HUES64 (cell line): ENCODE data around the gene DENR. TPM values are rescaled to one million over a fixed set of nuclear protein-coding genes. Genes with fewer than 3 reads are reported as not detected.
"Not testable (repeated sequence)": the region's sequence is repeated elsewhere in the genome, so short reads cannot be mapped to it uniquely, and the experiment has no call there.

Experiments
- H3K27ac ChIP-seq: 2 replicates; pipeline ENCODE4 v1.7.0; 2013; ENCODE audit warnings: low read depth, low read length, inconsistent platforms
- H3K27me3 ChIP-seq: 2 replicates; pipeline ENCODE4 v1.6.1; 2013; ENCODE audit warnings: mild to moderate bottlenecking, low read length; ENCODE audit not compliant: insufficient read depth
- H3K36me3 ChIP-seq: 2 replicates; pipeline ENCODE4 v1.6.1; 2013; ENCODE audit warnings: mild to moderate bottlenecking, low read length; ENCODE audit not compliant: insufficient read depth
- H3K4me1 ChIP-seq: 2 replicates; pipeline ENCODE4 v1.6.1; 2013; ENCODE audit warnings: mild to moderate bottlenecking, low read length, moderate library complexity; ENCODE audit not compliant: insufficient read depth
- H3K4me3 ChIP-seq: 2 replicates; pipeline ENCODE4 v1.5.1; 2013; ENCODE audit warnings: mild to moderate bottlenecking, low read length, moderate library complexity
- H3K9ac ChIP-seq: 2 replicates; pipeline ENCODE4 v1.6.1; 2013; ENCODE audit warnings: mild to moderate bottlenecking, low read depth, low read length
- H3K9me3 ChIP-seq: 2 replicates; pipeline ENCODE4 v1.6.1; 2013; ENCODE audit warnings: low read depth, low read length; ENCODE audit not compliant: insufficient read depth
- WGBS: fragments of 150-250, 120-280 bp; methylation state at CpG from one replicate; pipeline ENCODE4 v1.1.7; 2013; ENCODE audit warnings: missing lambda C conversion rate; 5-methylcytosine and 5-hydroxymethylcytosine counted together
- polyA plus RNA-seq, 2 experiments: library from polyadenylated mRNA; stranded (reverse); fragments of 50-300 nt; gene quantifications; one replicate each; pipeline ENCODE4 v1.2.3, GENCODE V29; 2013

The DENR gene, protein sequence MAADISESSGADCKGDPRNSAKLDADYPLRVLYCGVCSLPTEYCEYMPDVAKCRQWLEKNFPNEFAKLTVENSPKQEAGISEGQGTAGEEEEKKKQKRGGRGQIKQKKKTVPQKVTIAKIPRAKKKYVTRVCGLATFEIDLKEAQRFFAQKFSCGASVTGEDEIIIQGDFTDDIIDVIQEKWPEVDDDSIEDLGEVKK
- polyA plus RNA-seq (2013, experiment 1 of 2): 63.2 TPM
- polyA plus RNA-seq (2013, experiment 2 of 2): 59.1 TPM

GRCh38 chr12:122752464-122753318 is at the start of gene DENR:
Gene DENR (plus strand): TSS chr12:122752824. CDS start chr12:122753702, 878 bp downstream.
- H3K4me3 ChIP-seq: peak within 1 kb of the TSS; percentile 95
- H3K9me3 ChIP-seq: no peaks in the 10 kb centered on the region
- H3K27ac ChIP-seq: peak within 1 kb of the TSS; percentile 89
- H3K9ac ChIP-seq: peak within 1 kb of the TSS; percentile 97
- H3K4me1 ChIP-seq: peaks cover 11% of the 10 kb centered on the region; the same call in 1 of the 2 replicates
- peaks cover 41% of the 10 kb centered on the region for H3K36me3 ChIP-seq
- WGBS: under 1% methylated on average over 73 of the region's 73 CpGs
- no peaks in the 10 kb centered on the region for H3K27me3 ChIP-seq

DNA sequence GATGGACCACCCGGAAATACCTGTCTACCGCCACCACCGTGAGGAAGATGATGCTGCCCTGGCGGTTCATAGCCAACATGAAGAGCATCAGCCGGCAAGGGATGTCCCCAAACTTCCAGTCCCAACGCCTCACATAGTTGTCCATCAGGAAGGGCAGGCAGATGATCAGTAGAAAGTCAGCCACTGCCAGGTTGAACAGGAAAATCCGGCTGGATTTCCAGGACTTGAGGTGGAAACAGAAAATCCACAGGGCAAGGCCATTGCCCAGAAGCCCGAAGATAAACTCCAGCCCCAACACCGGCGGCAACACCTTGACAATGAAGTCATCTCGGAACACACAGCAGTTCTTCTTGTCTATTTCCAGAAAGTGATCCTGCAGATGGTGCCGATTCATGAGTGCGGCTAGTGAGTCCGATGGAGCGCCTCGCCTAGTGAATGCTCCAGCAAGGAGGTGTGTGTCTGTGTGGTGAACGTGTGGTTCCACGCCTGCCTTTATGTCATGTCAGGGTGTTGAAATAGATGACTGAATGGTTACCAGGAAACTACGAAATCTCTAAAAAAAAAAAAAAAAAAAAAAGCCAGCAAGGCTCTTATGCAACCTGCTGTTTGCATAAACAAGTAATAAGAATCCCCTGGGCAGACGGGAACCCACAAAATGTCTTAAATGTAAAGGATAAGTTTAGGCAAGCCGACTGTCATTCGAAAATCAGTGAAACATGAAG is 49.6 kb upstream of the DENR start, which contains the start of gene HCAR2:
HCAR2 (minus strand) TSS at position 468 of the 722 bp plus-strand sequence; CDS start at position 394, 74 bp downstream.
- H3K27me3 ChIP-seq, H3K4me1 ChIP-seq, H3K4me3 ChIP-seq, H3K9me3 ChIP-seq, H3K36me3 ChIP-seq, H3K27ac ChIP-seq, H3K9ac ChIP-seq: not testable (repeated sequence)
- 95% methylated on average over 21 of the region's 22 CpGs for WGBS

GRCh38 chr12:122703841-122704240 is 48.8 kb upstream of the DENR start:
- H3K9me3 ChIP-seq, H3K4me1 ChIP-seq, H3K9ac ChIP-seq, H3K36me3 ChIP-seq, H3K27ac ChIP-seq, H3K4me3 ChIP-seq, H3K27me3 ChIP-seq: not testable (repeated sequence)
- 100% methylated on average over 1 of the region's 3 CpGs for WGBS

- not testable (repeated sequence) for H3K27ac ChIP-seq, H3K4me1 ChIP-seq, H3K27me3 ChIP-seq, H3K4me3 ChIP-seq, H3K9me3 ChIP-seq, H3K9ac ChIP-seq, H3K36me3 ChIP-seq
- WGBS: no CpG with 5 or more reads among the region's 3 CpGs
Measured at GRCh38 chr12:122709287-122709686, 43.3 kb upstream of the DENR start.

DNA sequence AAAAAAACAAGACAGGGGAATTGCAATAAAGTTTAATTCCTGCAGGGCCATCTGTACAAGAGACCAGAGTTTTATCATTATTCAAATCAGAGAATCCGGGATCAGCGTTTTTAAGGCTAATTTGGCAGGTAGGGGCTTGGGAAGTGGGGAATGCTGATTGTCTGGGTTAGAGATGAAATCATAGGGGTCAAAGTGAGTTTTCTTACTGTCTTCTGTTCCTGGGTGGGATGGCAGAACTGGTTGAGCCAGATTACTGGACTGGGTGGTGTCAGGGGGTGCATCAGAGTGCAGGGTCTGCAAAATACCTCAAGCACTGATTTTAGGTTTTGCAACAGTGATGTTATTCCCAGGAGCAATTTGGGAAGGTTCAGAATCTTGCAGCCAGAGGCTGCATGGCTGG is 42.3 kb upstream of the DENR start:
- H3K9ac ChIP-seq, H3K4me3 ChIP-seq, H3K9me3 ChIP-seq, H3K4me1 ChIP-seq, H3K27me3 ChIP-seq, H3K36me3 ChIP-seq, H3K27ac ChIP-seq: not testable (repeated sequence)
- WGBS: 94% methylated on average over 2 of the region's 2 CpGs

DNA sequence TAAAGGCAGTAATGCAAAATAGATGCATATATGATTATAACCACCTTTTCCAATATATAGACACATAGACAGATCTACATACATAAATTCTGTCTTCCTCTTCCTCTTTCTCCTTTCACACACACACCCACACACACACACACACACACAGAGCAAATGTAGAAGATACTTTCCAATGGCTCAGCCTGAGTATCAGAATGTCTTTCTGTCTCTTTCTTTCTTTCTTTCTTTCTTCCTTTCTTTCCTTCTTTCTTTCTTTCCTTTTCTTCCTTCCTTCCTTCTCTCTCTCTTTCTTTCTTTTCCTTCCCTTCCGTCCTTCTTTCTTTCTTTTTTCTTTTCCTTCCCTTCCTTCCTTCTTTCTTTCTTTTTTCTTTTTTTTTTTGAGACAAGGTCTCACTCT is 41.4 kb upstream of the DENR start:
- 82% methylated on average over 1 of the region's 1 CpG for WGBS
- H3K9ac ChIP-seq, H3K36me3 ChIP-seq, H3K27me3 ChIP-seq, H3K4me3 ChIP-seq, H3K4me1 ChIP-seq, H3K27ac ChIP-seq, H3K9me3 ChIP-seq: not testable (repeated sequence)

GRCh38 chr12:122713491-122714188 is 39.0 kb upstream of the DENR start:
- WGBS: 89% methylated on average over 3 of the region's 10 CpGs
- not testable (repeated sequence) for H3K4me1 ChIP-seq, H3K4me3 ChIP-seq

GRCh38 chr12:122715211-122715610 is 37.4 kb upstream of the DENR start:
- 96% methylated on average over 6 of the region's 6 CpGs for WGBS

More at GRCh38 chr12:122713491-122714188, 39.0 kb upstream of the DENR start:
- H3K27ac ChIP-seq, H3K9me3 ChIP-seq, H3K27me3 ChIP-seq, H3K9ac ChIP-seq, H3K36me3 ChIP-seq: not testable (repeated sequence)

DNA sequence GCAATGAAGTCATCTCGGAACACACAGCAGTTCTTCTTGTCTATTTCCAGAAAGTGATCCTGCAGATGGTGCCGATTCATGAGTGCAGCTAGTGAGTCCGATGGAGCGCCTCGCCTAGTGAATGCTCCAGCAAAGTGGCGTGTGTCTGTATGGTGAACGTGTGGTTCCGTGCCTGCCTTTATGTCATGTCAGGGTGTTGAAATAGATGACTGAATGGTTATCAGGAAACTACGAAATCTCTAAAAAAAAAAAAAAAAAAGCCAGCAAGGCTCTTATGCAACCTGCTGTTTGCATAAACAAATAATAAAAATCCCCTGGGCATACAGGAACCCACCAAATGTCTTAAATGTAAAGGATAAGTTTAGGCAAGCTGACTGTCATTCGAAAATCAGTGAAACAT is 36.0 kb upstream of the DENR start, which contains the start of gene HCAR3:
HCAR3 (minus strand) TSS at position 154 of the 400 bp plus-strand sequence; CDS start at position 80, 74 bp downstream.
- not testable (repeated sequence) for H3K4me1 ChIP-seq, H3K4me3 ChIP-seq, H3K9ac ChIP-seq, H3K27me3 ChIP-seq, H3K36me3 ChIP-seq, H3K9me3 ChIP-seq, H3K27ac ChIP-seq
- 95% methylated on average over 8 of the region's 10 CpGs for WGBS

More at GRCh38 chr12:122715211-122715610, 37.4 kb upstream of the DENR start:
- not testable (repeated sequence) for H3K4me1 ChIP-seq, H3K36me3 ChIP-seq, H3K9me3 ChIP-seq, H3K9ac ChIP-seq, H3K27ac ChIP-seq, H3K27me3 ChIP-seq, H3K4me3 ChIP-seq

- no peaks in the 10 kb centered on the region for H3K36me3 ChIP-seq
- no peaks in the 10 kb centered on the region for H3K9me3 ChIP-seq
- H3K4me3 ChIP-seq: no peak overlapping the region
- H3K9ac ChIP-seq: no peak overlapping the region
- no peaks in the 10 kb centered on the region for H3K27me3 ChIP-seq
- 0 out of 2 replicates have a peak, but pooled peaks cover under 1% of the 10 kb centered on the region for H3K4me1 ChIP-seq
- H3K27ac ChIP-seq: no peak overlapping the region
- WGBS: 97% methylated on average over 10 of the region's 11 CpGs
Measured at GRCh38 chr12:122721057-122721545, 31.5 kb upstream of the DENR start.
